Spleen (tissue), 11 donors: ENCODE results near the gene MACROH2A1. TPM values are rescaled to one million over a fixed set of nuclear protein-coding genes. Genes with fewer than 3 reads are reported as not detected.

Experiments used
- DNase-seq: peaks from one replicate; pipeline ENCODE4 v3.0.0-alpha.2; 2020
- H3K27ac ChIP-seq, 8 donors: fragments of 200-600 bp; sonication (generic) in 7 of 8; 1 replicate in 4 of 8; 2 replicates in 4 of 8; pipeline versions ENCODE4 v1.5.0 to v1.8.0; 2016 to 2021; ENCODE audit warnings: inconsistent platforms in 4 of 8, mild to moderate bottlenecking in 4 of 8, moderate library complexity in 1 of 8
- H3K27me3 ChIP-seq, 7 donors: fragments of 200-600 bp; sonication (generic) in 6 of 7; replicated peaks in 1 of 7; 1 replicate in 4 of 7; 2 replicates in 3 of 7; pipeline versions ENCODE4 v1.5.0 to v1.8.0; 2016 to 2021; ENCODE audit warnings: inconsistent platforms in 3 of 7, mild to moderate bottlenecking in 1 of 7
- H3K36me3 ChIP-seq, 6 donors: fragments of 200-600 bp; sonication (generic) in 5 of 6; 1 replicate in 4 of 6; 2 replicates in 2 of 6; pipeline versions ENCODE4 v1.5.0 to v1.8.0; 2016 to 2021; ENCODE audit warnings: inconsistent platforms in 2 of 6
- H3K4me1 ChIP-seq, 6 donors: fragments of 200-600 bp; sonication (generic) in 5 of 6; 1 replicate in 3 of 6; 2 replicates in 3 of 6; pipeline versions ENCODE4 v1.5.0 to v1.8.0; 2016 to 2021; ENCODE audit warnings: inconsistent platforms in 3 of 6
- H3K4me3 ChIP-seq, 8 donors: fragments of 200-600 bp; sonication (generic) in 7 of 8; 1 replicate in 4 of 8; 2 replicates in 4 of 8; pipeline versions ENCODE4 v1.5.0 to v1.8.0; 2016 to 2021; ENCODE audit warnings: inconsistent platforms in 4 of 8, mild to moderate bottlenecking in 4 of 8, moderate library complexity in 2 of 8
- H3K9me3 ChIP-seq, 8 donors: fragments of 200-600 bp; sonication (generic) in 7 of 8; 1 replicate in 4 of 8; 2 replicates in 4 of 8; pipeline versions ENCODE4 v1.5.0 to v1.8.0; 2016 to 2021; ENCODE audit warnings: inconsistent platforms in 4 of 8
- CTCF ChIP-seq, 11 experiments: fragments of 200-600 bp in 7 of 11; fragments of 450-650 bp in 4 of 11; sonication (generic) in 4 of 11; IDR thresholded peaks in 8 of 11; conservative IDR thresholded peaks in 3 of 11; 1 replicate in 7 of 11; 2 replicates in 4 of 11; pipeline versions ENCODE4 v1.4.0 to v1.8.0; 2016 to 2021; ENCODE audit warnings: antibody characterized with exemption in 11 of 11, inconsistent platforms in 4 of 11, mild to moderate bottlenecking in 1 of 11
- POLR2A ChIP-seq, 3 donors: fragments of 450-650 bp; IDR thresholded peaks; one replicate each; pipeline ENCODE4 v1.5.1; 2017; ENCODE audit warnings: antibody characterized with exemption in 3 of 3, mild to moderate bottlenecking in 1 of 3
- POLR2AphosphoS5 ChIP-seq, 3 donors: sonication (generic); formaldehyde crosslinking; IDR thresholded peaks; one replicate each; pipeline ENCODE4 v1.5.1; 2017; ENCODE audit warnings: antibody characterized with exemption in 3 of 3
- WGBS, 5 donors: extraction: QIAGEN DNeasy Blood & Tissue Kit in 3 of 5; methylation state at CpG; one replicate each; pipeline versions ENCODE4 v1.1.5 to v1.1.7; 2013 to 2018; 5-methylcytosine and 5-hydroxymethylcytosine counted together
- intact Hi-C: fragments of 100-400 bp; cut with DNase I; formaldehyde crosslinking; loops from one replicate; pipeline ENCODE4 v1.15.0; 2023; ENCODE audit warnings: low total_unique reads
- polyA plus RNA-seq, 3 donors: library from polyadenylated mRNA; stranded (reverse); fragments of 200-250 nt; gene quantifications; one replicate each; pipeline ENCODE4 v1.2.1, GENCODE V29; 2013
- total RNA-seq, 7 donors: library from RNA; depleted of rRNA in 3 of 7; stranded (reverse); fragments of >200 nt in 3 of 7; fragmentation: NEBNext Ultra II Directional in 4 of 7; extraction: Animal tissue kit (Norgen Biotek cat#: 25700) in 4 of 7; gene quantifications; one replicate each; pipeline versions ENCODE4 v1.1.0 to v1.2.1, GENCODE V29; 2016 to 2021
- donor health status: healthy with polysubstance abuse.
- donor health status: DM: no; HTN: no; CAD: no; lungs with moderate emphysema.
- donor health status: DM: no; HTN: no; CAD: no.
- donor health status: Bipolar disorder and iron deficiency.
- donor health status: healthy.
- donor health status: DM: no; HTN: no; CAD: no.
- donor health status: DM: yes; HTN: yes; CAD: no.

MACROH2A1 gene
- total and polyA plus RNA-seq, 10 donors, result 88.1 to 288 (median 175) TPM

DNA sequence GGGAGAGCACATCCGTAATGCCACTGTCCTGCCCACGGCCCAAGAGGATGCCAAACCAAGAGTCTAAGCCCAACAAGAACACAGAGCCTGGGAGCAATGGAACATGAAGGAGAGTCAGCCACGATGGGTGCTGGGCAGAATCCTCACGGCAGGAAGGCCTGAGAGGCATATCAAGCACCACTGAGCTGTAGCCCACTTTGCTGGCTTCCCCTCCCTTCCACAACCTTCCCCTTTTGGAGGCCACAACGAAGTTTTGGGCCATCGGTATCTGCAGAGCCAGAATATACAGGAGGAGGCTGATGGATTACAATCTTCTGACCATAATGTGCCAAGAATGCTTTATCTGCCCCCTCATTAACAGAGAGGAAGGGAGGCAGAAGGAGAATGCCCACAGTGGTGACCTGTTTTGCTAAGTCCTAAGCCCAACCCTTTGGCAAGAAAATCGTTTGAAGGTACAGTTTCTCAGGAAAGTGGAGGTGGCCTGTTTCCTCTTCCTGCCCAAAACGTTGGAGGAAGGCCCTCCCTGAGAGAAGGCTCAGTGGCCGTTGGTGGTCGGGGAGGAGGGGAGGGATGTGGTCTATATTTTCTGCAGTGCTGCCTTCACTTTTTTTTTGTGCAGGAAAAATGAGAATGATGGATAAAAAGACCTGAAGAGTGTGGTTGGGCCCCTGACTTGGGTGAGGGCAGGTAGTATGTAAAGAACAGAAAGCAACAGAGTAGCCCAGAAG is 26.2 kb downstream of the MACROH2A1 start:
- Histone ChIP-seq H3K9me3 (no peaks in the 10 kb centered on the region), H3K27ac (peak overlapping the region in 2 of 8 donors; percentile 34 to 35), H3K27me3 (no peaks in the 10 kb centered on the region), H3K4me3 (no peak overlapping the region), H3K4me1 (peaks cover 0 to 55% (median 24%) of the 10 kb centered on the region in 6 donors), H3K36me3 (peaks cover 4 to 98% (median 45%) of the 10 kb centered on the region in 6 donors)
- intact Hi-C loops, result no loop called here
- TF ChIP-seq POLR2AphosphoS5 (IDR thresholded peaks at IDR 0.05), result no peak
- TF ChIP-seq POLR2A (IDR thresholded peaks at IDR 0.05), result no peak
- no peak for TF ChIP-seq CTCF (IDR thresholded peaks at IDR 0.05 in 8 of 11, conservative IDR thresholded peaks at IDR 0.05 in 3 of 11)
- peak; percentile 42 for DNase-seq
- 22 to 36% (median 29%) methylated on average over 9 to 10 of the region's 10 CpGs for WGBS, 5 donors

DNA sequence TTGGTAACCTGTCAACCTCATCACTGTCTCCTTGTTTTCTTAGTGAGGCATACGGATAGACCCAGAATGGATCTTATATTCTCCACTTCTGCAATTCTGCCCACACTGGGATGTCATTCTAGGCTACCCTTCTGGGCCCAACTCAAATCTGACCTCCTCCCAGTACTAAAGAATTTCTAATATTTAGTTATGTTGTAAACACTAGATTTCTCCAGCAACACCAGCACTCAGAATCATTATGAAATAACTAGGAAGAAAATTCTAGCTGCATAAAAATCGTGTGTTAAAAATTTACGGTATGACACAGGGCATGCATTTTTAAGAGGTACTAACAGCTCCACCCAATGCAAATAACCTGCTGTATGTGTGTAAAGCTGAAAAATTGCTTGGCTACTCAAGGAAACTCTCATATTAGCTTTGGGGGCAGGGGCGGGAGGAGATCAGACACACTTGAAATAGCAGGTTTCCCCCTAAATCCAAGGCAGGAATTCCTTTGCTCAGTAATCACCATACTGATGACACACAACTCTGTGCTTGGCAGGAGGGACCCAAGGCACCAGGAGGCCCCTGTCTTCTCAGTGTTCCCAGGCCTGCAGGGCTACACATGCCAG is 27.3 kb downstream of the MACROH2A1 start:
- DNase-seq, result no peak
- peak overlapping the region in 1 of 8 donors; percentile 35 for H3K27ac ChIP-seq
- peaks cover 0 to 44% (median 19%) of the 10 kb centered on the region in 6 donors for H3K4me1 ChIP-seq
- H3K9me3 ChIP-seq, result no peaks in the 10 kb centered on the region
- intact Hi-C loops, result no loop called here
- 56 to 76% (median 66%) methylated on average over 4 of the region's 4 CpGs for WGBS, 5 donors
- no peaks in the 10 kb centered on the region for H3K27me3 ChIP-seq
- H3K36me3 ChIP-seq, result peaks cover 4 to 98% (median 51%) of the 10 kb centered on the region in 6 donors
- TF ChIP-seq POLR2A (IDR thresholded peaks at IDR 0.05) (no peak), CTCF (IDR thresholded peaks at IDR 0.05 in 8 of 11, conservative IDR thresholded peaks at IDR 0.05 in 3 of 11) (no peak), POLR2AphosphoS5 (IDR thresholded peaks at IDR 0.05) (no peak)
- no peak overlapping the region for H3K4me3 ChIP-seq

- H3K27me3 ChIP-seq, result no peaks in the 10 kb centered on the region
- no peak for TF ChIP-seq POLR2AphosphoS5 (IDR thresholded peaks at IDR 0.05)
- no peak for TF ChIP-seq CTCF (IDR thresholded peaks at IDR 0.05 in 8 of 11, conservative IDR thresholded peaks at IDR 0.05 in 3 of 11)
- H3K9me3 ChIP-seq, result no peaks in the 10 kb centered on the region
- 96 to 100% (median 98%) methylated on average over 6 of the region's 6 CpGs for WGBS, 5 donors
- H3K27ac ChIP-seq, result no peak overlapping the region
- peaks cover 0 to 26% (median 13%) of the 10 kb centered on the region in 6 donors for H3K4me1 ChIP-seq
- DNase-seq, result peak; percentile 44
- peaks cover 2 to 98% (median 57%) of the 10 kb centered on the region in 6 donors for H3K36me3 ChIP-seq
- no peak overlapping the region for H3K4me3 ChIP-seq
- intact Hi-C loops, result no loop called here
These were observed 29.1 kb downstream of the MACROH2A1 start for GRCh38 chr5:135369952-135370351.

DNA sequence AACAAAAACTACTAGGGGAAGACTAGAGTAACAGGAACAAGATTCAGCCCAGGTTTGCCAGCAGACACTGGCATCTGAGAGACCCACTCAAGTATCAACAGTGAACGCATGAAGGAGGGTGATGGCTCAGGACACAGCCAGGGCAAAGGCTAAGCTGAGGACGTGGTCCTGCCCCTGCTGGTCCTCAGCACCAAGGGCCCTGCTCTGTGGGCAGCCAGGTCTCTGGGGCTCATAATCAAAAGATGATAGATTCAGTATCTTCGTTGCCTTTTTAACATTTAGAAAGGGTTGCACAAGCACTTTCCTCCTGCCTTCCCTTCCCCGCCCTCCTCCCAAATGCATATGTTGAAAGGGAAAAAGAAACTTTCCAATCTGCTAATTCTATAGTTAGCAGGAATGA is 31.5 kb downstream of the MACROH2A1 start:
- WGBS, 5 donors, result 63 to 85% (median 76%) methylated on average over 4 of the region's 4 CpGs
- no peaks in the 10 kb centered on the region for H3K9me3 ChIP-seq
- peak; percentile 38 for DNase-seq
- H3K27me3 ChIP-seq, result no peaks in the 10 kb centered on the region
- no peak overlapping the region for H3K4me3 ChIP-seq
- intact Hi-C loops, result no loop called here
- no peak overlapping the region for H3K27ac ChIP-seq
- peaks cover 0 to 99% (median 58%) of the 10 kb centered on the region in 6 donors for H3K36me3 ChIP-seq
- TF ChIP-seq CTCF (IDR thresholded peaks at IDR 0.05 in 8 of 11, conservative IDR thresholded peaks at IDR 0.05 in 3 of 11) (no peak), POLR2AphosphoS5 (IDR thresholded peaks at IDR 0.05) (no peak), POLR2A (IDR thresholded peaks at IDR 0.05) (no peak)
- peaks cover 0 to 9% (median 3%) of the 10 kb centered on the region in 6 donors for H3K4me1 ChIP-seq
